Prostate gland (tissue), 2 donors: Measurements from ENCODE around the gene RHBDL1. TPM values are rescaled to one million over a fixed set of nuclear protein-coding genes. Genes with fewer than 3 reads are reported as not detected.
A peak's percentile ranks its signal among the peaks of the same experiment; 100 is the strongest.

ENCODE experiments used
- DNase-seq: peaks from one replicate; pipeline ENCODE4 v3.0.0-alpha.2; 2019; ENCODE audit warnings: low spot score
- H3K27ac ChIP-seq, 2 donors: fragments of 200-600 bp; sonication (generic); 2 replicates each; pipeline ENCODE4 v1.5.1; 2017 to 2019
- H3K27me3 ChIP-seq: fragments of 200-600 bp; sonication (generic); replicated peaks from 2 replicates; pipeline ENCODE4 v1.5.1; 2019; ENCODE audit not compliant: insufficient read depth
- H3K36me3 ChIP-seq, 2 donors: fragments of 200-600 bp; sonication (generic); 1 replicate in 1 of 2; 2 replicates in 1 of 2; pipeline versions ENCODE4 v1.5.1 to v1.8.1; 2017 to 2019
- H3K4me1 ChIP-seq: fragments of 200-600 bp; sonication (generic); replicated peaks from 2 replicates; pipeline ENCODE4 v1.5.1; 2019
- H3K4me3 ChIP-seq, 2 donors: fragments of 200-600 bp; sonication (generic); 2 replicates each; pipeline ENCODE4 v1.5.1; 2017 to 2019
- H3K9me3 ChIP-seq: fragments of 200-600 bp; sonication (generic); 2 replicates; pipeline ENCODE4 v1.5.1; 2017
- CTCF ChIP-seq, 4 experiments: fragments of 200-600 bp in 2 of 4; fragments of 450-650 bp in 2 of 4; sonication (generic) in 2 of 4; IDR thresholded peaks; 1 replicate in 3 of 4; 2 replicates in 1 of 4; pipeline ENCODE4 v1.5.1; 2016 to 2019; ENCODE audit warnings: antibody characterized with exemption in 4 of 4, mild to moderate bottlenecking in 2 of 4, moderate library complexity in 2 of 4
- POLR2A ChIP-seq: fragments of 450-650 bp; IDR thresholded peaks from one replicate; pipeline ENCODE4 v1.6.1; 2016; ENCODE audit warnings: antibody characterized with exemption, mild to moderate bottlenecking
- POLR2AphosphoS5 ChIP-seq: sonication (generic); formaldehyde crosslinking; IDR thresholded peaks from one replicate; pipeline ENCODE4 v1.6.1; 2017; ENCODE audit warnings: antibody characterized with exemption
- WGBS: methylation state at CpG from one replicate; pipeline ENCODE4 v1.1.5; 2018; 5-methylcytosine and 5-hydroxymethylcytosine counted together
- intact Hi-C: fragments of 100-400 bp; cut with DNase I; formaldehyde crosslinking; loops from one replicate; pipeline ENCODE4 v1.14.2; 2022
- total RNA-seq, 2 donors: library from RNA; depleted of rRNA; stranded (reverse); fragments of >200 nt; gene quantifications; one replicate each; pipeline ENCODE4 v1.1.0, GENCODE V29; 2016

Gene RHBDL1
- total RNA-seq, 2 donors from 2014 or later: 4.5 to 4.9 TPM

- WGBS: 33% methylated on average over 55 of the region's 57 CpGs
- H3K4me3 ChIP-seq: no peak overlapping the region
These were observed 2.1 kb downstream of the RHBDL1 start for GRCh38 chr16:677316-678190.

GRCh38 chr16:678209-678857, 2.9 kb downstream of the RHBDL1 start:
- H3K36me3 ChIP-seq: peaks cover 7 to 14% of the 10 kb centered on the region in 2 donors
- no peaks in the 10 kb centered on the region for H3K27me3 ChIP-seq
- WGBS: 59% methylated on average over 21 of the region's 21 CpGs
- no peak overlapping the region for H3K4me3 ChIP-seq
- no peak for TF ChIP-seq CTCF (IDR thresholded peaks at IDR 0.05)
- TF ChIP-seq POLR2AphosphoS5: no peak
- no peak for TF ChIP-seq POLR2A
- no peak overlapping the region for H3K27ac ChIP-seq
- intact Hi-C loops: no loop called here
- H3K9me3 ChIP-seq: no peaks in the 10 kb centered on the region
- peaks cover 12% of the 10 kb centered on the region for H3K4me1 ChIP-seq
- DNase-seq: no peak

More at GRCh38 chr16:677316-678190, 2.1 kb downstream of the RHBDL1 start:
- no peak for DNase-seq
- Histone ChIP-seq H3K9me3 (no peaks in the 10 kb centered on the region), H3K36me3 (peaks cover 12 to 21% of the 10 kb centered on the region in 2 donors), H3K27me3 (no peaks in the 10 kb centered on the region), H3K27ac (no peak overlapping the region), H3K4me1 (peaks cover 11% of the 10 kb centered on the region)
- intact Hi-C loops: no loop called here
- TF ChIP-seq POLR2A (no peak), CTCF (IDR thresholded peaks at IDR 0.05) (no peak), POLR2AphosphoS5 (no peak)

GRCh38 chr16:678858-679813, 3.7 kb downstream of the RHBDL1 start:
- peak; percentile 68 for DNase-seq
- no peaks in the 10 kb centered on the region for H3K27me3 ChIP-seq
- peak overlapping the region; percentile 25 to 82 for H3K4me3 ChIP-seq
- 33% methylated on average over 31 of the region's 52 CpGs for WGBS
- H3K9me3 ChIP-seq: no peaks in the 10 kb centered on the region
- intact Hi-C loops: no loop called here
- peaks cover 17% of the 10 kb centered on the region for H3K4me1 ChIP-seq
- TF ChIP-seq POLR2A (peak; percentile 10), CTCF (IDR thresholded peaks at IDR 0.05) (no peak)
- peak overlapping the region; percentile 88 to 93 for H3K27ac ChIP-seq
- H3K36me3 ChIP-seq: peaks cover 7 to 10% of the 10 kb centered on the region in 2 donors

- peak within 1 kb of the TSS; percentile 88 to 93 for H3K27ac ChIP-seq
- no peaks in the 10 kb centered on the region for H3K27me3 ChIP-seq
- DNase-seq: peak; percentile 84
- intact Hi-C loops: no loop called here
- TF ChIP-seq POLR2AphosphoS5 (peak; percentile 37), POLR2A (no peak), CTCF (IDR thresholded peaks at IDR 0.05) (peak in 1 of 4 experiments; percentile 34)
- 4% methylated on average over 69 of the region's 91 CpGs for WGBS
- no peaks in the 10 kb centered on the region for H3K9me3 ChIP-seq
- peak within 1 kb of the TSS; percentile 69 to 82 for H3K4me3 ChIP-seq
- peaks cover 22% of the 10 kb centered on the region for H3K4me1 ChIP-seq
- peaks cover 7 to 10% of the 10 kb centered on the region in 2 donors for H3K36me3 ChIP-seq
These were observed 4.5 kb downstream of the RHBDL1 start, which contains the start of gene STUB1 for GRCh38 chr16:679814-680624. Gene STUB1, plus strand, starts transcription at chr16:680410. Its CDS starts 116 bp downstream, at chr16:680526.
